ENCODE data around the gene PARD6G.

DNA sequence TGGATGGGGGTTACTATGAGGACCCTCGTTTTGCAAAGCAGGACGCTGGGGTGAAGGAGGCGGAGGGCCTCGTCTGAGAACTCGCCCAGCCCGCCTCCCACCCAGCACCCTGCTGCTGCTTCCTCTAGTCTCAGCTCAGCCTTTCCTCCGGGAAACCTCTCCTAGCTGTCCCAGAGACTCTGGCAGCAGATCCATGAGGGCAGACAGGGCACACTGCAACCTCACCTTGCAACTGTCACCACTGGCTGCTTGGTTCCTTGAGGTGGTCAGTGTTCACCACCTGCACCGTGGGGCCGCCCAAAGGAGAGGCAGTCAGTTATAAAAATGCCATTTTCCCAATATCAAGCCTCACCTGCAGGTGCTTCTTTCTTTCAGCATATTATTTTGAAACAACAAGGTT lies 45.6 kb downstream of the PARD6G start:
- TF ChIP-seq CTCF (IDR thresholded peaks at IDR 0.05; ENCODE audit: insufficient read depth, low read depth, low read length) (no peak), EZH2 (IDR thresholded peaks at IDR 0.05; ENCODE audit: insufficient read depth, low read length) (no peak)

Data from astrocyte (in vitro differentiated cells and primary cell).